ENCODE measurements around the gene PLEKHG5. TPM values are rescaled to one million over a fixed set of nuclear protein-coding genes. Genes with fewer than 3 reads are reported as not detected.
"Not testable (repeated sequence)": the region's sequence is repeated elsewhere in the genome, so short reads cannot be mapped to it uniquely, and the experiment has no call there.

The PLEKHG5 gene
- total RNA-seq, 1 experiment from 2014 or later = 4.9 TPM

- in situ Hi-C loops (cut with HindIII; ENCODE audit: low pct_unique_long_range_greater_than_20kb, low sequenced_read_pairs) = no loop called here
- DNase-seq (ENCODE audit: low read depth) = no peak
Measured at GRCh38 chr1:6500544-6501278, 9.2 kb upstream of the PLEKHG5 start.

- in situ Hi-C loops (cut with HindIII; ENCODE audit: low pct_unique_long_range_greater_than_20kb, low sequenced_read_pairs) = no loop called here
- DNase-seq (ENCODE audit: low read depth) = no peak
Measured at GRCh38 chr1:6499296-6499695, 7.8 kb upstream of the PLEKHG5 start.

GRCh38 chr1:6498576-6499111 lies 7.2 kb upstream of the PLEKHG5 start:
- in situ Hi-C loops (cut with HindIII; ENCODE audit: low pct_unique_long_range_greater_than_20kb, low sequenced_read_pairs) = no loop called here
- DNase-seq (ENCODE audit: low read depth) = no peak

- in situ Hi-C loops (cut with HindIII; ENCODE audit: low pct_unique_long_range_greater_than_20kb, low sequenced_read_pairs) = no loop called here
- no peak for DNase-seq (ENCODE audit: low read depth)
Measured at GRCh38 chr1:6497867-6498575, 6.6 kb upstream of the PLEKHG5 start.

- in situ Hi-C loops (cut with HindIII; ENCODE audit: low pct_unique_long_range_greater_than_20kb, low sequenced_read_pairs) = no loop called here
- DNase-seq (ENCODE audit: low read depth) = peak; percentile 70
Measured at GRCh38 chr1:6497215-6497866, 5.9 kb upstream of the PLEKHG5 start.

- DNase-seq (ENCODE audit: low read depth) = no peak
- in situ Hi-C loops (cut with HindIII; ENCODE audit: low pct_unique_long_range_greater_than_20kb, low sequenced_read_pairs) = no loop called here
Measured at GRCh38 chr1:6496890-6497214, 5.4 kb upstream of the PLEKHG5 start.

- in situ Hi-C loops (cut with HindIII; ENCODE audit: low pct_unique_long_range_greater_than_20kb, low sequenced_read_pairs) = no loop called here
- DNase-seq (ENCODE audit: low read depth) = no peak
Measured at GRCh38 chr1:6496365-6496721, 4.9 kb upstream of the PLEKHG5 start.

- DNase-seq (ENCODE audit: low read depth) = no peak
- in situ Hi-C loops (cut with HindIII; ENCODE audit: low pct_unique_long_range_greater_than_20kb, low sequenced_read_pairs) = no loop called here
Measured at GRCh38 chr1:6495540-6496364, 4.3 kb upstream of the PLEKHG5 start.

- no peak for DNase-seq (ENCODE audit: low read depth)
- in situ Hi-C loops (cut with HindIII; ENCODE audit: low pct_unique_long_range_greater_than_20kb, low sequenced_read_pairs) = no loop called here
Measured at GRCh38 chr1:6495041-6495441, 3.6 kb upstream of the PLEKHG5 start.

- no peak for DNase-seq (ENCODE audit: low read depth)
- in situ Hi-C loops (cut with HindIII; ENCODE audit: low pct_unique_long_range_greater_than_20kb, low sequenced_read_pairs) = no loop called here
Measured at GRCh38 chr1:6494627-6495026, 3.2 kb upstream of the PLEKHG5 start.

GRCh38 chr1:6493834-6494223 lies 2.4 kb upstream of the PLEKHG5 start:
- in situ Hi-C loops (cut with HindIII; ENCODE audit: low pct_unique_long_range_greater_than_20kb, low sequenced_read_pairs); DNase-seq (ENCODE audit: low read depth): not testable (repeated sequence)

GRCh38 chr1:6491966-6492365 lies 499 bp upstream of the PLEKHG5 start:
- in situ Hi-C loops (cut with HindIII; ENCODE audit: low pct_unique_long_range_greater_than_20kb, low sequenced_read_pairs) = no loop called here
- no peak for DNase-seq (ENCODE audit: low read depth)

GRCh38 chr1:6491081-6491449 lies 402 bp downstream of the PLEKHG5 start:
- in situ Hi-C loops (cut with HindIII; ENCODE audit: low pct_unique_long_range_greater_than_20kb, low sequenced_read_pairs) = no loop called here
- peak; percentile 49 for DNase-seq (ENCODE audit: low read depth)

- in situ Hi-C loops (cut with HindIII; ENCODE audit: low pct_unique_long_range_greater_than_20kb, low sequenced_read_pairs) = no loop called here
- peak; percentile 74 for DNase-seq (ENCODE audit: low read depth)
Measured at GRCh38 chr1:6490181-6491080, 1.0 kb downstream of the PLEKHG5 start.

- in situ Hi-C loops (cut with HindIII; ENCODE audit: low pct_unique_long_range_greater_than_20kb, low sequenced_read_pairs) = no loop called here
- DNase-seq (ENCODE audit: low read depth) = peak; percentile 64
Measured at GRCh38 chr1:6489799-6490180, 1.7 kb downstream of the PLEKHG5 start.

- in situ Hi-C loops (cut with HindIII; ENCODE audit: low pct_unique_long_range_greater_than_20kb, low sequenced_read_pairs) = no loop called here
Measured at GRCh38 chr1:6489383-6489765, 2.1 kb downstream of the PLEKHG5 start.

GRCh38 chr1:6488602-6489382 lies 2.7 kb downstream of the PLEKHG5 start:
- in situ Hi-C loops (cut with HindIII; ENCODE audit: low pct_unique_long_range_greater_than_20kb, low sequenced_read_pairs) = no loop called here

More at GRCh38 chr1:6489383-6489765, 2.1 kb downstream of the PLEKHG5 start:
- no peak for DNase-seq (ENCODE audit: low read depth)

More at GRCh38 chr1:6488602-6489382, 2.7 kb downstream of the PLEKHG5 start:
- DNase-seq (ENCODE audit: low read depth) = peak; percentile 61
